ENCODE results near the gene TMEM233. TPM values are rescaled to one million over a fixed set of nuclear protein-coding genes. Genes with fewer than 3 reads are reported as not detected.
"Not testable (repeated sequence)": the region's sequence is repeated elsewhere in the genome, so short reads cannot be mapped to it uniquely, and the experiment has no call there.

The TMEM233 gene
- total RNA-seq, 1 donor from 2014 or later: 0.25 TPM

DNA sequence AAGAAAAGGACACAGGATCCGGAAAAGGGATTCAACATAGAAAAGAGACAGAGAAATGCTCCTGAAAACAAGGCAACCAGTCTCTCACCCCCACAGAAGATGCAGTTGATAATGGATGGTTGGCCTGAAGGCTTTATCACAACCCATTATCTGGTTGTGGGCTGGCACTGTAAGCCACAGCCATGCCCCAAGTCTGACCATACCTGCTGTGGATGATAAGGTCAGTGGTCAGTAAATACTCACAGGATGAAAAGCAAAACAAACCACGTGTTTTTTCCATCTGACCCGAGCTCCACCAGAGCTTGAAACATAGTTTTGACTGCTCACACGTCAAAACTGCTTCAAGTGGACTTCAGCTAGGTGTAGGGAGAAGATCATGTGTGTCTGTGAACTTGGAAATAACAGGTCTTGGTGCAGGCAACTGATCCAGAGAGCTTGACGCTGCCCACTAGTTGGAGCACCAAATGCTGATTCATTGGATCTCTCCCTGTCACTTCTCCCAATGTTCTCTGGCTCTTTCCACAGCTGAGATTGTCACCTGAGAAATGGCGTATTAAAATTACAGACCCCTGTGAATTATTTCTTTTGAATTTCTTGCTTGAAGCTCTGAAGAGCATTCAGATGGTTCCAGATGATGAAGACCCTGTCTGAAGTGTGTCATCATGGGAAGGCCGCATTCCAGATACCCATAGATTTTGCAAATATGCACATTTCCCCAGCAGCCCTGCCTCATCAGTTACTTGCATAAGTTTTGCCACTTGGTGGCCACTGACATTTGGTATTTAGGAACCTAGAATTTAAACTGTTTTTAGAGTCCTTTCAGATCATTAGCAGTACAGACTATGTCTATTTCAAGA, 8.5 kb downstream of the TMEM233 start:
- intact Hi-C loops (cut with micrococcal nuclease): no loop called here
- ATAC-seq (no peak), DNase-seq (no peak)

DNA sequence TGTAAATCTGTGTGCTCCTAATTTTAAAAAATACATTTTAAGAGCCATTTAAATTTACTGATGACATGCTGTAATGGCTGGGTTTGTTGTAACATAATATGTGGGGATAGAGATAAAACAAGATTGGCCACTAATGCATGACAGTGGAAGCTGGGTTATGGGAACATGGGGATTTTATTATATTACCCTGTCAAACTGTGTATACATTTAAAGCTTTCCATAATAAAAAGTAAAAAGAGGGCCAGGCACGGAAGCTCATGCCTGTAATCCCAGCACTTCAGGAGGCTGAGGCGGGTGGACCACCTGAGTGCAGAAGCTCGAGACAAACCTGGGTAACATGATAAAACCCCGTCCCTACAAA, 9.1 kb downstream of the TMEM233 start:
- ATAC-seq (no peak), DNase-seq (no peak)
- intact Hi-C loops (cut with micrococcal nuclease): no loop called here

DNA sequence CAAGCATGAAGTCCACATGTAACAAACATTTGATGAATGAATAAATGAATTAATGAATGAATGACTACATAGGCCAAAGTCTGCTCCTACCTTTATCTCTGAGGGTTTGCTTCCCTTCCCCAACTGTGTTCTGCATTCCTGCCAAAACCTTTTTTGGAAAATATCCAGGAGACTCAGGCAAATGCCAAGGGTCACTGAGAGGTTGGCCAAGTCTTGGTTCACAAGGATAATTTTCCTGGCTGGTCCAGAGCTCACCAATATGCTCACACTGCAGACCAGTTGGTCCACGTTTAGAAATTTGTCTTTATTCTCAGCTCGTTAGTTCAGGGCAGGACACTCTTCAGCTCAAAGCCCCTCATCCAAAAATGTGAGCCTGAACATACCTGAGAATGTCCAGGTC, 10.2 kb downstream of the TMEM233 start:
- ATAC-seq (no peak), DNase-seq (no peak)
- intact Hi-C loops (cut with micrococcal nuclease): no loop called here

DNA sequence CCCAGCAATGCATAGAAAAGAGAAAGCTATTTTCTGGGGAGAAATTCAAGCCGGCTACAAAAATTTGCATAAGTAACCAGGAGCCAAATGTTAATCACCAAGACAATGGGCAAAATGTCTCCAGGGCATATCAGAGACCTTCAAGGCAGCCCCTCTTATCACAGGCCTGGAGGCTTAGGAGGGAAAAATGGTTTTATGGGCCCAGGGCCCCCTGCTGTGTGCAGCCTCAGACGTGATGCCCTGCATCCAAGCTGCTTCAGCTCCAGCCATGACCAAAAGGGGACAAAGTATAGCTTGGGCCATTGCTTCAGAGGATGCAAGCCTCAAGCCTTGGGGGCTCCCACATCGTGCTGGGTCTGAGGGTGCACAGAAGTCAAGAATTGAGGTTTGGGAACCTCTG, 15.8 kb downstream of the TMEM233 start:
- intact Hi-C loops (cut with micrococcal nuclease): no loop called here
- DNase-seq (no peak), ATAC-seq (no peak)

DNA sequence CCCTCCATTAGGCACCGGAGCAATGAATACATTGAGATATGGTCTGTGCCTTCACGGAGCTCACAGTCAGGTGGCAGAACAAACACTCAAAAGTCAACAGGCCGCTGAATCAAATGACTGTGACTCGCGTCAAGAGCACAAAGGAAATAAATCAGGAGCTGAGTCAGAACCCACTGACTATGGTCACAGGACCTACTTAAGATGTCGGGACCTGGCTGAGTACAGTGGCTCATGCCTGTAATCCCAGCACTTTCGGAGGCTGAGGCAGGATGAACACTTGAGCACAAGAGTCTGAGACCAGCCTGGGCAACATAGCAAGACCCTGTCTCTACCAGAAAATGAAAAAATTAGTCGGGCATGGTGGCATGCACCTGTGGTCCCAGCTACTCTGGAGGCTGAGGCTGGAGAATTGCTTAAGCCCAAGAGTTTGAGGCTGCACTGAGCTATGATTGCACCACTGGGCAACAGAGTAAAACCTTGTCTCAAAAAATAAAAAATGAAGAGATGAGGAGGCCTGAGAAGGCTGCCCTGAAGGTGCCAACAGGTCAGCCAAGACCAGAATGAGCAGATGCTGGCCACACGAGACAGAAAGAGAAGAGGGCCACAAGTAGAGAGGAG, 19.9 kb downstream of the TMEM233 start:
- ATAC-seq: no peak
- intact Hi-C loops (cut with micrococcal nuclease): no loop called here
- DNase-seq: no peak

DNA sequence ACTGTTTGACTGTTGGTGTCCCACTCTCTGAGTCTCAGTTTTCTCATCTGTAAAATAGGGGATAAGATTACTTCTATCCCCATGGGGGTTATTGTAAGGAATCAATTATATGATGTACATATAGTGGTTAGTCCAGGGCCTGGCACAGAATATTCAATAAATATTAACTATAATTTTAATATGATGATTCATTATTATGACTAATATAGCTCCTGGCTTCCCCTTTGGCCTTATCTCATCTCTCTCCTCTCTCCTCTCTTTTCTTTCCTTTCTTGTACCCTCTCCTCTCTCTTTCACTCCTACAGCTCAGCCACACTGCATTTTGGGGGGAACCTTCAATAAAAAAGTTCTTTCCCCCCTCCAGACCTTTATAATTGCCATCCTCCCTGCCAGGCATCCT, 21.1 kb downstream of the TMEM233 start:
- ATAC-seq (no peak), DNase-seq (no peak)
- intact Hi-C loops (cut with micrococcal nuclease): no loop called here

DNA sequence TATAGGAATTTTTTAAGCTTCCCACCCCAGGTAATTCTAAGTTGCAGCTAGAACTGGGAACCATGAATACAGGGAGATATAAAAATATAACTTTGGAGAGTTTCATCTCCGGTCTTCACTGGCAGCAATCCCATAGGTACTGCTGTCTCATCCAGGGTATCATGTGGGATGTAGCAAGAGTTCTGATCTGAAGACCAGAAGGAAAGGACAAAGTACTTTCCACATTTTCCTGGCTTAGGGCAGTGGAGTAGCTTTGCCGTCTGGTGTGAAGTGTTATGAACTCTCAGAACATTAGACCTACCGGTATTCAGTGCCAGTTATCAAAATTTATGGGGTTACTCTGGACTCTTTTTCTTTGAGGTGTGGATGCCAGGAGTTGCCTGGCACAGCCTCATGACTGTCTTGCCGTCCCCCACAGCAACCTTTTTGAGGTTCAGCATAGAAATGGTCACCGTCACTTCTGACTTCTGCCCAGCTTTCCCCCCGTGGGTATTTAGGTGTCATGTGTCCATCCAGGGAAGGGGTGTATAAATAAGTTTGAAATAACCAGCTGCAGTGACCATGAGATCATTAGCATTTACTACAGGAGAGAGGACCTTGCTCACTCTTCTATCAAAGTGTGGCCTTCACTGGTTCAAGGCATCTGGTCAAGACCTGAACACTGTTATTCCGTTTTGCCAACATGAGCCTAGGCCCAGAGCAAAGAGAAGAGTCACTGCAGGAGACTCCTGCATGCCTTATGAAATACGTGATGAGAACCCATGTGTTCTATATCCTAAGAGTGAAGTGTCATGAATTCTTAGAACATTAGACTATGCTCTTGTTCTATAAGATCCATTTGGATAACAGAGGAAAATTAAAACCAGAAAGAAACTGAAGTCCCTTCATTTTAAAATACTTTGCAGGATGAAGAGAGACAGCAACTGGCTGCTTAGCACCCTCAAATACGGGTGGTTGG, 22.2 kb downstream of the TMEM233 start:
- intact Hi-C loops (cut with micrococcal nuclease): no loop called here
- no peak for ATAC-seq
- no peak for DNase-seq

DNA sequence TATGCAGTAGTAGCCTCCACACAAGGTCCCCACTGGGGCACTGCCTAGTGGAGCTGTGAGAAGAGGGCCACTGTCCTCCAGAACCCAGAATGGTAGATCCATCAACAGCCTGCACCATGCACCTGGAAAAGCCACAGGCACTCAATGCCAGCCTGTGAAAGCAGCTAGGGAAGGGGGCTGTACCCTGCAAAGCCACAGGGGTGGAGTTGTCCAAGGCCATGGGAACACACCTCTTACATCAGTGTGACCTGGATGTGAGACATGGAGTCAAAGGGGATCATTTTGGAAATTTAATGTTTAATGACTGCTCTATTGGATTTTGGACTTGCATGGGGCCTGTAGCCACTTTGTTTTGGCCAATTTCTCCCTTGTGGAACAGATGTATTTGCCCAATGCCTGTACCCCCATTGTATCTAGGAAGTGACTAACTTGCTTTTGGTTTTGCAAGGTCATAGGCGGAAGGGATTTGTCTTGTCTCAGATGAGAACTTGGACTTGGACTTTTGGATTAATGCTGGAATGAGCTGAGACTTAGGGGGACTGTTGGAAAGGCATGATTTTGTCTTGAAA, 24.8 kb downstream of the TMEM233 start:
- intact Hi-C loops (cut with micrococcal nuclease): not testable (repeated sequence)

DNA sequence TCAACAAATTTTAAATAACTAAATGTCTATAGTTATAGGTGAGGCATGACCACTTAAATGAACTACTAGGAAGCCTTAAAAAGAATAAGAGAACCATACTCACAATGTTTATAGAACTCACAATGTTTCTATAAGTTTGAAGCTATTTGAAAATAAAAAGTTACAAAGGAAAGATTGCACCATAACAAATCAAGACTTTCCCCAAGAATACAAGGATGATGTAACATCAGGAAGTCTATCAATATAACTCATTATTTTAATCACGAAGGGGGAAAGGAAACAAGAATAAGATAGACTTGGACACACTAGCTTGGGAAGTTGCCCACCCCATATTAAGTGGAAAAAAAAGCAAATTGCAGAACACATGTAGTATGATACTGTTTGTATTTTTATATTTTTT, 26.9 kb downstream of the TMEM233 start:
- intact Hi-C loops (cut with micrococcal nuclease): no loop called here
- DNase-seq (no peak), ATAC-seq (no peak)

More for the DNA sequence above, 24.8 kb downstream of the TMEM233 start:
- not testable (repeated sequence) for DNase-seq, ATAC-seq

DNA sequence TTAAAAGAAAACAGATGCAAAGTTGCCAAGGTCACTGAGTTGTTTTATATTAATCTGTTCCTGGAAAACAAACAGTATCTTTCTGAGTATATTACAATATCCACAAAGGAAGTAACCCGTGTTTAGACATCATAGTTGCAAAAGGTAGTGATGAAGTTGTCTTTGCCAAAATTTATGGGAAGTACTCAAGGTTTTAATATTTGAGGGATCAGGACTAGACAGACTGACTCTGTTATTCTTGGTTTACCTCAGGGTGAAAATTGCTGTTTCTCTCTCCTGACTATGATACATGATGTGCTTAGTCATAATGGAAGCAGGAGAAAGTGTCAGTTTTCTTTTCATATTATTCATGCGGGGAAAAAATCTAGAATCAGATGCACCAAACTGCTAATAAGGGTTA, 28.3 kb downstream of the TMEM233 start:
- intact Hi-C loops (cut with micrococcal nuclease): no loop called here

DNA sequence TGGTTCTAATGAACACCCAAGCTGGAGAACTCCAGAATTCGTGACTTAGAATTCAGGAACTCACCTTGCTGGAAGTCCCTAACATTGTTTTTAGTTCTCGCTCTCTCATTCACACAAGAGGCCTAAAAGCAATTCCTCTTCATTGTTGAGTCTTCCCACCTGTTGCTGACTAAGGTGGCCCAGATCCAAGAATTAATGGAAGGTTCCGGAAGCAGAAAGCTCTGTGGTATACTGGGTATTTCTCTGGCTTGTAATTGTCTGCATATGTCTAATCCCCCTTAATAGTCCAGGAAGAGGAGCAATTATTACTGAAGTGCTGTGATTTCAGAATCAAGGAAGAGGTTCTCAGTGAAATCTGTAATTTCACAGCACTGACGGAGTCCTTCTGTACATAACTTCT, 31.4 kb downstream of the TMEM233 start:
- no peak for ATAC-seq
- intact Hi-C loops (cut with micrococcal nuclease): no loop called here

More for the DNA sequence above, 28.3 kb downstream of the TMEM233 start:
- ATAC-seq (no peak), DNase-seq (no peak)

DNA sequence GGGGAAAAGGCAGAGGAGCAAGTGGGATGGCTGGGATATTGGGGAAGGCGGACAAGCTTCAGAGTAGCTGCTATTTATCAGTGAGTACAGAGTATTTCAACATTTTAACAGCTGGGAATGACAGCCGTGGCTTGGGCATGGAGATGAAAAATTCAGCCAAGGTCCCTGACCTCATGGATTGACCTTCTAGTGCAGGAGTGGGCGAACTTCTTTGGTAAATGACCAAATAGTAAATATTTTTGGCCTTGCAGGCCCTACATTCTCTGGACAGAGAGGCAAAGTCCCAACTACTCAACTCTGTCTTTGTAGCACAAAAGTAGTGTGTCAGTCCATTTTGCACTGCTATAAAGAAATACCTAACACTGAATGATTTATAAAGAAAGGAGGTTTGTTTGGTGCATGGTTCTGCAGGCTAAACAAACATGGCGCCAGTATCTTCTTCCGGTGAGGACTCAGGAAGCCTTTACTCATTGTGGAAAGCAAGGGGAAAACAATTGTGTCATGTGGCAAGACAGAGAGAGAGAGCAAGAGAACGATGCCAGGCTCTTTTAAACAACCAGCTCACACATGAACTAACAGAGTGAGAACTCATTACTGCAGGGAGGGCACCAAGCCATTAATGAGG, 33.6 kb downstream of the TMEM233 start:
- DNase-seq (no peak), ATAC-seq (no peak)
- intact Hi-C loops (cut with micrococcal nuclease): no loop called here

More for the DNA sequence above, 31.4 kb downstream of the TMEM233 start:
- DNase-seq: no peak

DNA sequence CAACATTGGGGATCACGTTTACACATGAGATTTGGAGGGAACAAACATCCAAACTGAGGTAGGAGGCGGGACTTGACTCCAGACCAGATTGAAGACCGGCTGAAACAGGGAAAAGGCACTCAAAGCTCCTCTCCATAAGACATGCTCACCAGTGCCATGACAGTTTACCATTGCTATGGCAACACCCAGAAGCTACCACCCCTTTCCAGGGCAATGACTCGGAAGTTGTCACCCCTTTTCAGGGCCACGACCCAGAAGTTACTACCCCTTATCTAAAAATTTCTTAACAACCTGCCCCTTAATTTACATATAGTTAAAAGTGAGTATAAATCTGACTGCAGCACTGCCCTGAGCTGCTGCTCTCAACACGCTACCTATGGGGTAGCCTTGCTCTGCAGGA, 34.1 kb downstream of the TMEM233 start:
- DNase-seq (no peak), ATAC-seq (no peak)
- intact Hi-C loops (cut with micrococcal nuclease): no loop called here

DNA sequence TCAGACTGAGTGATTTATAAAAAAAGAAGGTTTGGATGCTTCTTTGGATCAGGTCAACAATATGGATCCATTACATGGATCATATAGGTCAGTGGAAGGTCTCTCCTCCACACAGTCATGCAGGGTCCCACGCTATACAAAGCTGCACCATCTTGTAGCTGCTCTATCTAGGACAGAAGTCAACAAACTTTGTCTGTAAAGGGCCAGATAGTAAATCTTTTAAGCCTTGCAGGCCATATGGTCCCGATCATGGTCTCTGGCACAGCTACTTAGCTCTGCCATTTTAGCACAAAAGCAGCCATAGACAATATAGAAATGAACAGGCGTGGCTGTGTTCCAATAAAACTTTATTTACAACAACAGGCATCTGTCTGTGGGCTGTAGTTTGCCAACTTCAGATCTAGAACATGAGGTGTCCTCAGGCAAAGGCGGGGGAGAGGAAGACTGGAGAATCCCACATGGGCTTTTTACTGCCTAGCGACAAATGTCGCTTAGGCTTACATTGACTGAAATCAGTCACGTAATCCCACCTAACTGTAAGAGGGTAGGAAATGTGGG, 36.7 kb downstream of the TMEM233 start:
- ATAC-seq: no peak
- intact Hi-C loops (cut with micrococcal nuclease): no loop called here
- no peak for DNase-seq

DNA sequence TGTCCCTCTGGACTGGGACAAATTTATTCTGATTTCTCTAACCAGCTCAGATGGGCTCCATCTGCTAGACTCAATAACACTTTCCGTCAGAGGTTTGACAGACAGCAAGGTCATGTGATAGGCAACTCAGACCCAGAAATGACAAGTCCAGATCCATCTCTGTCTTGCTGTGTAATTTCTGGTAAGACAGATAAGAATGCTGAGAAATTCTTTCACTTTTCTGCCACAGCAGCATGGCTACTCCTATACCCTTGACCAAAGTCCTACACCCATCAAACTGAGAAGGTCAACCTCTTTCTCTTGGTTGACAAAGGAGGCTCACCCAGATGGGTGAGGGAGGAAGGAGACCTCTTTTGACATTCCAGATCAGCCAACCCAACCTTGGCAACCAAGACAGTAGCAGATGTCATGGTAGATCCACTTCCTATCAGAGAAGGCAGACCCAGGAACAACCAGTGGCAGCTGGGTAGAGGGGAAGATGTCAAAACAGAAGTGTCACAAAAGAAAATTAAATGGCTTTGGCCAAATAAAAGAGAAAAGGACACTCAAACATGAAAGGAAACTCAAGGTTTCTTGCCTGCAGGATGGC, 37.5 kb downstream of the TMEM233 start:
- no peak for DNase-seq
- intact Hi-C loops (cut with micrococcal nuclease): no loop called here
- ATAC-seq: no peak

DNA sequence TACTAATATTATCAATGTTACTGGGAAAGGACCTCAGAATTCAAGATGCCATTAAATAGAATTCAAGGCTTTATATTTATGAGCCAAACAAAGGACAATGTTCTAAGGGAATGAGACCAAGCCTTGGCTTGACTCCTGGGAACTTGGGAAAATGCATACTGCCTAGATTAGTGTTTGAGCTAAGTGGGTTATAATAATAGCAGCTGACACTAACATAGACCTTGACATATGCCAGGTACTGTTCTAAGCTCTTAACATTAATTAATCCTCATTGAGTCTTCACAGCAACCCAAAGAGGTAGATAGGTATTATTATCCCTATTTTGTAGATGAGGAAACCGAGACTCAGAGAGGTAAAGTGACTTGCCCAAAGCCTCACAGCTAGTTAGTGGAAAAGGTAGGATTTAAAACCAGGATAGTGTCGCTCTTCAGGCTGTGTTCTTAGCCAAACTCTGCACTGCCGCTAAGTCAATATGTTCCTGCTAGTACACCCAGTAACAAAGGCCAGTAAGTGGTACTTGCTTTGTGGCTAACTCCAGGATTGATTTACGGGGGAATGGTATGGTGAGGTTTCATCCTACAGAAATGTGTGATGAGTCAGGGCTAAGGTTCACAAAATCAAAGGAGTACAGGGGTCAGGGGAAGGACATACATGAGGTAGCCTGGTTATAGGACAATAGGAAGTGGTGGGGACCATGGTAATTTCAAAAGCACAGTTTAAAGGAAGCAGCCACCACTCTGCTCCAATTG, 38.5 kb downstream of the TMEM233 start:
- DNase-seq (no peak), ATAC-seq (peak; percentile 91)
- intact Hi-C loops (cut with micrococcal nuclease): no loop called here

DNA sequence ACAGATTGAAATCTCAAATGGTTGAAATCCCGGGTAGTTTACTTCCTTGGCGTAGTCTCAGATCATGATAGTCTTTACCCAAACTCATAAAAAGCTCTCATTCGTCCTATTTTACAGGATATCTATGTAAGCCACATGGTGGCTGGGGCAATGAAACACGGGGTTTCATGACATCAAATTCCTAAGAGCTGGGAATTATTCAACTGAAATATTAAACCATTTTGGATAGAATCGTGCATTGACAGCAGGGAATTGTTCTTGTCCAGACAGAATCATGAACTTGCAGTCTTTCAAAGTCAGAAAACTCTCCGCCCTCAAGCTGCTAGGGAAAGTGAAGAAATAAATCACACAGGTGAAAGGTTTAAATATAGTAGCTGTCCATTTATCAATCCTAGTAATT, 41.2 kb downstream of the TMEM233 start:
- no peak for ATAC-seq

DNA sequence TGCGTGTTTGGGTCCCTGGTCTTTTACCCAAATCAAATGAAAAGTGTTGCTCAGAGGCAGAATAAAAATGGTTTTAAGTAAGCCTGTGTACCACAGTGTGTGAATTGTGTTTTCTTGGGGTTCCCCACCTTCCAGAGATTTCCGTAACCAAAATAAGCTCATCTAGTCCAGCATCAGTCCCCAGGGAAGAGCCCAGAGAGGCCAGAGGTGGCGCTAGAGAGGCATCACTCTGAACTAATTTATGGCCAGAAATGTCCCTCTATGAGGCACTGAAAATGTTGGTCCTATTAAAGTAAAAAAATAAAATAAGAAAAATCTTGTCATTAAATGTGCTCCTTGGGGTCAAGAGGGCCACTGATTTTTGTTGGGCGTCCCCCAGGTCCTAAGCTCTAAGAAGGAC, 49.4 kb downstream of the TMEM233 start:
- no peak for ATAC-seq
- intact Hi-C loops (cut with micrococcal nuclease): no loop called here
- DNase-seq: no peak

More for the DNA sequence above, 41.2 kb downstream of the TMEM233 start:
- no peak for DNase-seq
- intact Hi-C loops (cut with micrococcal nuclease): no loop called here
